Neural crest cell (in vitro differentiated cells): ENCODE measurements around the gene VEGFC. TPM values are rescaled to one million over a fixed set of nuclear protein-coding genes. Genes with fewer than 3 reads are reported as not detected.

Experiments
- DNase-seq: peaks from one replicate; pipeline ENCODE4 v3.0.0; 2021; ENCODE audit warnings: low read depth, mixed read lengths, low spot score
- H3K27ac Mint-ChIP-seq: one replicate; pipeline ENCODE4 v1.8.0; 2021; ENCODE audit warnings: mild to moderate bottlenecking, mixed read lengths; ENCODE audit not compliant: unreplicated experiment
- H3K27me3 Mint-ChIP-seq: 2 replicates; pipeline ENCODE4 v1.8.0; 2021; ENCODE audit warnings: low read depth, mild to moderate bottlenecking, mixed read lengths
- H3K36me3 Mint-ChIP-seq: 2 replicates; pipeline ENCODE4 v1.8.0; 2021; ENCODE audit warnings: low read depth, mild to moderate bottlenecking, mixed read lengths
- H3K4me1 Mint-ChIP-seq: 2 replicates; pipeline ENCODE4 v1.8.0; 2021; ENCODE audit warnings: mixed read lengths
- H3K4me3 Mint-ChIP-seq: one replicate; pipeline ENCODE4 v1.8.0; 2021; ENCODE audit warnings: mild to moderate bottlenecking, mixed read lengths
- H3K9me3 Mint-ChIP-seq: 2 replicates; pipeline ENCODE4 v1.8.0; 2021; ENCODE audit warnings: mixed read lengths
- CTCF ChIP-seq: fragments of 200-600 bp; sonication (generic); conservative IDR thresholded peaks from 2 replicates; pipeline ENCODE4 v1.5.0; 2021; ENCODE audit warnings: antibody characterized with exemption, mild to moderate bottlenecking
- total RNA-seq: library from RNA; stranded (reverse); gene quantifications from 2 replicates; pipeline ENCODE4 v1.2.1, GENCODE V29; 2021

Gene VEGFC
- total RNA-seq, 1 donor from 2014 or later, result 3.1 TPM

- no peak for DNase-seq
- no peaks in the 10 kb centered on the region for H3K4me1 Mint-ChIP-seq
- H3K9me3 Mint-ChIP-seq, result peaks cover 7% of the 10 kb centered on the region
- H3K36me3 Mint-ChIP-seq, result peaks cover 3% of the 10 kb centered on the region
- no peak for TF ChIP-seq CTCF
- H3K27me3 Mint-ChIP-seq, result no peaks in the 10 kb centered on the region
- H3K27ac Mint-ChIP-seq, result peak overlapping the region; percentile 9
- H3K4me3 Mint-ChIP-seq, result no peak overlapping the region
These were observed 14.2 kb upstream of the VEGFC start for GRCh38 chr4:176806778-176807375.

- H3K36me3 Mint-ChIP-seq, result peaks cover 3% of the 10 kb centered on the region
- no peak overlapping the region for H3K4me3 Mint-ChIP-seq
- no peaks in the 10 kb centered on the region for H3K27me3 Mint-ChIP-seq
- H3K4me1 Mint-ChIP-seq, result no peaks in the 10 kb centered on the region
- no peak for TF ChIP-seq CTCF
- peaks cover 7% of the 10 kb centered on the region for H3K9me3 Mint-ChIP-seq
- H3K27ac Mint-ChIP-seq, result no peak overlapping the region
- DNase-seq, result no peak
These were observed 12.4 kb upstream of the VEGFC start for GRCh38 chr4:176805155-176805554.

DNA sequence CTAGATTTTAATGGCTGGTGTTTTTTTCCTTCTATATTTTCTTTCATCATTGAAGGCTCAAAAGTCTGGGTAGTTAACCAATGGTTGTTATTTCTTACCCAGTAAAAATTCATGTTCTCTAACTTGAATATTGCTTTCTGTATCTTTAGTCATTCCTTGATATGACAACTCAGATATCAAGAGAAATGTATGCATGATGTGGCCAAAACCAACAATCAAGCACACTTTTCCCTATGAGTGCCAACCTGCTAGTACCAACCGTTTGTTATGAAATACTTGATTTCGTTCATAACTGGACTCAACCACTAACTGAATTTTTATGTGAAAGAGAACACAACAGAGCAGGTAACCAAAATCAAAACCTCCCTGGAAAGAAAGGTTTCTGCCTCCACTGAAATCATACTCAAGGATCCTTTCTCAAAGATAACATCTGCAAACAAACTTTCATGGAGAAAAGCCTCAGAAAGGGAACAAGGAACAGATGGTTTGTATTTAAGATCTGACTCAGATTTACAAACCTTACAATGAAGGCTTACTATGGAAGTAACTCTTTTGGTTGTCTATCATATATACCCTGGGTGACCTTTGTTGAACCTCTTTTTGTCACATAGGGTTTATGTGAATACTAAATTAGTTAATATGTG is 8.3 kb upstream of the VEGFC start:
- DNase-seq, result no peak
- no peaks in the 10 kb centered on the region for H3K9me3 Mint-ChIP-seq
- H3K27me3 Mint-ChIP-seq, result peaks cover 7% of the 10 kb centered on the region
- no peaks in the 10 kb centered on the region for H3K36me3 Mint-ChIP-seq
- no peaks in the 10 kb centered on the region for H3K4me1 Mint-ChIP-seq
- H3K27ac Mint-ChIP-seq, result no peak overlapping the region
- H3K4me3 Mint-ChIP-seq, result no peak overlapping the region
- TF ChIP-seq CTCF, result no peak

DNA sequence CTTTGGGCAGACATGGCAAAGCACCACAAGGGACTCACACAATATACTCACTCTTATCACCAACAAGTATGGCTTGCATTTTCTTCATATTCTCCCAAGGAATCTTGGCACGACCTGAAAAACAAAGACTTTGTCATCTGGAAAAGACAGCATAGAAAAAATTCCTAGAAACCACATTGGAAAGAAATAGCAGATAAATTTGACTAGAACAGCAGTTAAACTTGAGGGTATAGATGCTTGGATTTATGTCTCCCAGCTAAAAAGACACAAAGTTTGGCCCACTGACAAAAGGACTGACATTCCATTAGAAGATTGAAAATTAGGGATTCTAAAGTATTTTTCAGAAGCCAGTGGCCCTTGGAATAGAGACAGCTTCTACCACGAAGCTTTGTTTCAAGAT is 6.9 kb upstream of the VEGFC start:
- Mint-ChIP-seq H3K4me1 (peaks cover under 1% of the 10 kb centered on the region), H3K36me3 (no peaks in the 10 kb centered on the region), H3K27me3 (peaks cover 7% of the 10 kb centered on the region), H3K4me3 (no peak overlapping the region), H3K9me3 (no peaks in the 10 kb centered on the region), H3K27ac (no peak overlapping the region)
- TF ChIP-seq CTCF, result no peak
- no peak for DNase-seq

DNA sequence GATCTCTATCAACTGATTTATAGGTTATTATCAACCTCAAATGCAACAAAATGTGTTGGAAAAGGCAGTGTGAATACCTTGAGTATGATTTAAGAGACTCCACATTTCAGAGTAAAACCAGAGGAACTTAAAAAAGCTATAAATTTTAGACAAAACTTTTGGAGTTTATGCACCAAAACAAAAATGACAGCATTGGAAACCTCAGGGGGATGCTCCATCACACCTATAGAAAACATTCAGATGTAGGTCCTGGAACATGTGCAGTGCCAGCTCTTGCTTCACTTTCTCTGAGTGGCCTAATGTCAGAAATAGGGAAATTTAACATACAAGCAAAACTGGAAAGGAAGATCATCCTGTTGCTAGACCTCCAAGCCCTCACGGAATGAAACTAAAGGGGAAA is 5.8 kb upstream of the VEGFC start:
- H3K4me3 Mint-ChIP-seq, result no peak overlapping the region
- no peaks in the 10 kb centered on the region for H3K9me3 Mint-ChIP-seq
- no peak for TF ChIP-seq CTCF
- H3K27me3 Mint-ChIP-seq, result peaks cover 17% of the 10 kb centered on the region
- DNase-seq, result no peak
- no peaks in the 10 kb centered on the region for H3K36me3 Mint-ChIP-seq
- H3K4me1 Mint-ChIP-seq, result peaks cover 4% of the 10 kb centered on the region
- H3K27ac Mint-ChIP-seq, result no peak overlapping the region
